Body of pancreas (tissue), 4 donors: Measurements from ENCODE around the gene PRDM16. TPM values are rescaled to one million over a fixed set of nuclear protein-coding genes. Genes with fewer than 3 reads are reported as not detected.

Source experiments
- ATAC-seq: fragments of 150-250 bp; one replicate; pipeline ENCODE4 v1.9.1; 2016
- DNase-seq, 4 donors: peaks; one replicate each; pipeline ENCODE4 v3.0.0-alpha.2; 2019
- H3K27ac ChIP-seq, 4 donors: fragments of 200-600 bp; sonication (generic); 1 replicate in 3 of 4; 2 replicates in 1 of 4; pipeline versions ENCODE4 v1.5.1 to v1.6.1; 2016 to 2019; ENCODE audit warnings: mild to moderate bottlenecking in 1 of 4, mixed read lengths in 1 of 4, moderate library complexity in 1 of 4
- H3K27me3 ChIP-seq, 2 donors: fragments of 200-600 bp; sonication (generic); one replicate each; pipeline ENCODE4 v1.6.0; 2016; ENCODE audit warnings: mild to moderate bottlenecking in 1 of 2
- H3K36me3 ChIP-seq, 2 donors: fragments of 200-600 bp; sonication (generic); replicated peaks in 1 of 2; 2 replicates each; pipeline ENCODE4 v1.5.1; 2016; ENCODE audit warnings: low read depth in 2 of 2; ENCODE audit not compliant: insufficient read depth in 1 of 2
- H3K4me1 ChIP-seq: fragments of 200-600 bp; sonication (generic); one replicate; pipeline ENCODE4 v1.6.0; 2016
- H3K4me3 ChIP-seq, 2 donors: fragments of 200-600 bp; sonication (generic); 1 replicate in 1 of 2; 2 replicates in 1 of 2; pipeline ENCODE4 v1.5.1; 2016 to 2019
- H3K9me3 ChIP-seq, 3 donors: fragments of 200-600 bp; sonication (generic); 1 replicate in 2 of 3; 2 replicates in 1 of 3; pipeline ENCODE4 v1.5.1; 2016
- POLR2A ChIP-seq, 3 donors: fragments of 450-650 bp; IDR thresholded peaks; one replicate each; pipeline ENCODE4 v1.6.1; 2016; ENCODE audit warnings: antibody characterized with exemption in 3 of 3, mild to moderate bottlenecking in 2 of 3
- WGBS, 2 donors: methylation state at CpG; one replicate each; pipeline ENCODE4 v1.1.5; 2017; 5-methylcytosine and 5-hydroxymethylcytosine counted together
- intact Hi-C: fragments of 100-400 bp; cut with DNase I; formaldehyde crosslinking; loops from one replicate; pipeline ENCODE4 v1.15.1; 2023
- total RNA-seq, 2 donors: library from RNA; depleted of rRNA; stranded (reverse); fragments of >200 nt; gene quantifications; one replicate each; pipeline ENCODE4 v1.1.0, GENCODE V29; 2016
- TF ChIP-seq, protein P1 (sequence below), 7 experiments: fragments of 450-650 bp in 4 of 7; fragments of 200-600 bp in 3 of 7; sonication (generic) in 3 of 7; IDR thresholded peaks; one replicate each; pipeline ENCODE4 v1.5.1; 2016 to 2019; ENCODE audit warnings: antibody characterized with exemption in 7 of 7

PRDM16 gene
- total RNA-seq, 2 donors from 2014 or later: 15.2 to 16.6 TPM

DNA sequence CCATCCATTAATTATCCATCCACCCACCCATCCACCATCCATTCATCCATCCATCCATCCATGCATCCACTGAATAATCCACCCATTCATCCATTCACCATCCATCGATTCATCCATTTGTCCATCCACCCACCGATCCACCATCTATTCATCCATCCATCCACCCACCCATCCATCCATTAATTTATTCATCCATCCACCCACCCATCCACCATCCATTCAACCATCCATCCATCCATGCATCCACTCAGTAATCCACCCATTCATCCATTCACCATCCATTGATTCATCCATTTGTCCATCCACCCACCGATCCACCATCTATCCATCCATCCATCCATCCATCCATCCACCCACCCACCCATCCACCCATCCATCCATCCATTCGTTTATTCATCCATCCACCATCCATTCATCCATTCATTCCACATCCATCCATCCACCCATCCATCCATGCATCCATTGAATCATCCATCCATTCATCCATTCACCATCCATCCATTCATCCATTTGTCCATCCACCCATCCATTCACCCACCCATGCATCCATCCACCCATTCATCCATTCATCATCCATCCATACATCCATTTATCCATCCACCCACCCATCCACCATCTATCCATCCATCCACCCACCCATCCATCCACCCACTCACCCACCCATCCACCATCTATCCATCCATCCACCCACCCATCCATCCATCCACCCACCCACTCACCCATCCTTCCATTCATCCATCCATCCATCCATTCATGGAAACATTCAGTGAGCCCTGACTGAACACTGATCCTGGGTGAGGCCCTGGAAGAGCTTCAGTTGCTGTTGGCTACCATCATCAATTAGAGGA, 302.1 kb downstream of the PRDM16 start:
- DNase-seq (no peak), ATAC-seq (no peak)
- Histone ChIP-seq H3K27me3 (no peaks in the 10 kb centered on the region), H3K27ac (no peak overlapping the region), H3K36me3 (no peaks in the 10 kb centered on the region), H3K4me3 (no peak overlapping the region), H3K9me3 (no peaks in the 10 kb centered on the region), H3K4me1 (peaks cover 4% of the 10 kb centered on the region)
- no peak for TF ChIP-seq POLR2A (IDR thresholded peaks at IDR 0.05)
- TF ChIP-seq, protein P1, sequence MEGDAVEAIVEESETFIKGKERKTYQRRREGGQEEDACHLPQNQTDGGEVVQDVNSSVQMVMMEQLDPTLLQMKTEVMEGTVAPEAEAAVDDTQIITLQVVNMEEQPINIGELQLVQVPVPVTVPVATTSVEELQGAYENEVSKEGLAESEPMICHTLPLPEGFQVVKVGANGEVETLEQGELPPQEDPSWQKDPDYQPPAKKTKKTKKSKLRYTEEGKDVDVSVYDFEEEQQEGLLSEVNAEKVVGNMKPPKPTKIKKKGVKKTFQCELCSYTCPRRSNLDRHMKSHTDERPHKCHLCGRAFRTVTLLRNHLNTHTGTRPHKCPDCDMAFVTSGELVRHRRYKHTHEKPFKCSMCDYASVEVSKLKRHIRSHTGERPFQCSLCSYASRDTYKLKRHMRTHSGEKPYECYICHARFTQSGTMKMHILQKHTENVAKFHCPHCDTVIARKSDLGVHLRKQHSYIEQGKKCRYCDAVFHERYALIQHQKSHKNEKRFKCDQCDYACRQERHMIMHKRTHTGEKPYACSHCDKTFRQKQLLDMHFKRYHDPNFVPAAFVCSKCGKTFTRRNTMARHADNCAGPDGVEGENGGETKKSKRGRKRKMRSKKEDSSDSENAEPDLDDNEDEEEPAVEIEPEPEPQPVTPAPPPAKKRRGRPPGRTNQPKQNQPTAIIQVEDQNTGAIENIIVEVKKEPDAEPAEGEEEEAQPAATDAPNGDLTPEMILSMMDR (IDR thresholded peaks at IDR 0.05): no peak
- 92 to 96% methylated on average over 4 of the region's 4 CpGs for WGBS, 2 donors
- intact Hi-C loops: no loop called here

DNA sequence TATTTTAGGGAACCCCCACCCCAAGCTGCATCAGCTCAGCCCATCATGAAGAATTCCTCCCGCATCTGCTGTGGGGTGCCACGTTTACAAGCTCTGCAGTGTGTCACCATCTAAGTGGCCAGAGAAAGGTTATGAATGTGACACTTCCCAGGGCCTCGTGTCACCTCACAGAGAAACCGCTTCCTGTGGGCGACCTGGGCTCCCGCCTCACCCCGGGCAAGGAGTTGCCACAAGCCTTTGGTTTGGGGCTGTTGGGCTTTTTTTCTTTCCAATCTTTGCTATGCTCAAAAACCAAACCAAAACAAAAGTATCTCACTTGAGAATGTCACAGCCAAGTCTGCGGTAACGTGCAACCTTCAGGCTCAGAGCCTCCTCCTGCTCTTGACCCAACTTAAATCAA, 303.3 kb downstream of the PRDM16 start:
- H3K4me3 ChIP-seq: no peak overlapping the region
- TF ChIP-seq, protein P1 (IDR thresholded peaks at IDR 0.05): no peak
- no peak for TF ChIP-seq POLR2A (IDR thresholded peaks at IDR 0.05)
- intact Hi-C loops: no loop called here
- no peaks in the 10 kb centered on the region for H3K9me3 ChIP-seq
- no peaks in the 10 kb centered on the region for H3K27me3 ChIP-seq
- H3K27ac ChIP-seq: no peak overlapping the region
- H3K4me1 ChIP-seq: no peaks in the 10 kb centered on the region
- WGBS, 2 donors: 60 to 82% methylated on average over 9 of the region's 9 CpGs
- H3K36me3 ChIP-seq: no peaks in the 10 kb centered on the region
- DNase-seq: no peak
- no peak for ATAC-seq

DNA sequence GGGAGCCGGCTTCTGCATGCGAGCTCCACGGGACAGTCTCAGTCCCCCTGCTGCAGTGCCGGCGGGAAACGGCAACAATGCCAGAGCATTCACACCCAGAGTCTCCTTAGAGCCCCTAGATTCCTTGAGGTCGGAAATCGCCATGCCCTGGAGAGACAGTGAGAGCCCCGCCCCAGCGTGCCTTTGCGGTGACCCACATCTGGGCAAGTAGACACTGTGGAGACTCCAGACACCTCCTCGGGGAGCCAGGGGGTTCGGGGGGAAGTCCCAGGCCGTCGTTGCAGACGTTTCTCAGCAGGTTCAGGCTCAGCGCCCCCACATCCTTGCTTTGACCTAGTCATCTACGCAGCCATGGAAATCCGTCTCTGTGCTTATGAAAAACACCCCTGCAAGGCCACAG, 304.2 kb downstream of the PRDM16 start:
- Histone ChIP-seq H3K36me3 (no peaks in the 10 kb centered on the region), H3K4me3 (no peak overlapping the region), H3K4me1 (no peaks in the 10 kb centered on the region), H3K27ac (no peak overlapping the region), H3K27me3 (no peaks in the 10 kb centered on the region), H3K9me3 (no peaks in the 10 kb centered on the region)
- WGBS, 2 donors: 82 to 86% methylated on average over 18 of the region's 19 CpGs
- DNase-seq: no peak
- no peak for ATAC-seq
- TF ChIP-seq POLR2A (IDR thresholded peaks at IDR 0.05): no peak
- TF ChIP-seq, protein P1 (IDR thresholded peaks at IDR 0.05): no peak
- intact Hi-C loops: no loop called here

DNA sequence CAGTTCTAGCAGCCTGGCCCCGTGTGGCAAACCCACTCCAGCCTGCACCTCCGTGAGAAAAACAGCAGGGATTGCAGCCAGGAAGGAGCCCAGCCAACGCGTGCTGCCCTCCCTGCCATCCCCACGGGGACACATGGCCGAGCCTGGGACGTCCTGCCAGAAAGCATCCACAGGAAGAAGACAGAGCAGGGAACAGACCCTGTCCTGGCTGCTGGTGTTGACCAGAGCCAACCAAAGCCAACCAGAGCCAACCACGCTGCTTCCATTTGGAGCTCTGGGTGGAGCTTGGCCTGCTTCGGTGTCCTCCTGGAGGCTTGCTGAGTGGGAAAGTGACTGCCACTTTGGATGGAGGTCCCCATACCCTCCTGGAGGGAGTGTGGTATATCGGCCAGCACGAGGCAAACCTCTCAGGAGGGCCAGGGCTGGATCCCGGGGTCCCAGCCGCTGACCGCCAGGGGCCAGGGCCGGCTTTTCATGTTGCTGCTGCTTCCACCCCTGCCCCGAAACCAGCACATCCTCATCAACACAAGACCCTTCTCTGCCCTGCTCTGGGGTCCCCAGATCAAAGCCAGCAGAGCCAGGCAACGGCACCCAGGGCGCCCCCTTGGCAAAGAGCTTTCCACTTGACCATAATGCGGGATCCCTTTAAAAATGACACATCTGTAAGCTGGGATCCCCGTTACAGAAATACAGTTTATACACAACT, 304.9 kb downstream of the PRDM16 start:
- no peaks in the 10 kb centered on the region for H3K27me3 ChIP-seq
- no peak overlapping the region for H3K4me3 ChIP-seq
- no peak for ATAC-seq
- no peak overlapping the region for H3K27ac ChIP-seq
- no peak for DNase-seq
- 90% methylated on average over 9 to 20 of the region's 20 CpGs for WGBS, 2 donors
- intact Hi-C loops: no loop called here
- H3K9me3 ChIP-seq: no peaks in the 10 kb centered on the region
- TF ChIP-seq POLR2A (IDR thresholded peaks at IDR 0.05): no peak
- TF ChIP-seq, protein P1 (IDR thresholded peaks at IDR 0.05): no peak
- H3K36me3 ChIP-seq: no peaks in the 10 kb centered on the region
- H3K4me1 ChIP-seq: no peaks in the 10 kb centered on the region
